GM23338 (cell line): Measurements from ENCODE around the gene APOL5. TPM values are rescaled to one million over a fixed set of nuclear protein-coding genes. Genes with fewer than 3 reads are reported as not detected.

Experiments used
- ATAC-seq: fragments of 200-7000 bp; cut with Tn5 transposase; 3 replicates; pipeline ENCODE4 v1.9.1; 2020
- DNase-seq: peaks from one replicate; pipeline ENCODE4 v3.0.0-alpha.2; 2015; ENCODE audit warnings: low spot score
- H2AFZ ChIP-seq: fragments of 200-600 bp; sonication (generic); 2 replicates; pipeline ENCODE4 v1.8.0; 2016; ENCODE audit warnings: antibody characterized with exemption, mild to moderate bottlenecking, moderate library complexity
- H3F3A ChIP-seq: fragments of 200-600 bp; sonication (generic); replicated peaks from 2 replicates; pipeline ENCODE4 v1.8.0; 2017; ENCODE audit warnings: antibody characterized with exemption, mixed run types, low read depth
- H3K27ac ChIP-seq: fragments of 200-600 bp; sonication (generic); 2 replicates; pipeline ENCODE4 v1.6.1; 2016; ENCODE audit warnings: low read depth
- H3K27me3 ChIP-seq: fragments of 200-600 bp; sonication (generic); 2 replicates; pipeline ENCODE4 v1.8.0; 2016; ENCODE audit warnings: mild to moderate bottlenecking, mixed run types, moderate library complexity; ENCODE audit not compliant: insufficient read depth
- H3K36me3 ChIP-seq: fragments of 200-600 bp; sonication (generic); 2 replicates; pipeline ENCODE4 v1.8.0; 2016; ENCODE audit warnings: mild to moderate bottlenecking; ENCODE audit not compliant: insufficient read depth
- H3K4me1 ChIP-seq: fragments of 200-600 bp; sonication (generic); 2 replicates; pipeline ENCODE4 v1.8.0; 2016; ENCODE audit warnings: mild to moderate bottlenecking, moderate library complexity; ENCODE audit not compliant: insufficient read depth
- H3K4me2 ChIP-seq: fragments of 200-600 bp; sonication (generic); 2 replicates; pipeline ENCODE4 v1.7.1; 2017; ENCODE audit warnings: mixed run types
- H3K4me3 ChIP-seq: fragments of 200-600 bp; sonication (generic); 2 replicates; pipeline ENCODE4 v1.6.1; 2016; ENCODE audit warnings: mixed run types
- H3K79me2 ChIP-seq: fragments of 200-600 bp; sonication (generic); replicated peaks from 2 replicates; pipeline ENCODE4 v1.8.0; 2017; ENCODE audit warnings: mild to moderate bottlenecking; ENCODE audit not compliant: insufficient read depth
- H3K9me2 ChIP-seq: fragments of 200-600 bp; sonication (generic); 2 replicates; pipeline ENCODE4 v1.8.0; 2017; ENCODE audit not compliant: insufficient read depth
- H4K20me1 ChIP-seq: fragments of 200-600 bp; sonication (generic); replicated peaks from 2 replicates; pipeline ENCODE4 v1.8.0; 2017; ENCODE audit warnings: mild to moderate bottlenecking; ENCODE audit not compliant: insufficient read depth
- H3K27ac Mint-ChIP-seq: 2 replicates; pipeline ENCODE4 v1.8.0; 2020; ENCODE audit warnings: inconsistent platforms, mild to moderate bottlenecking, moderate library complexity, mixed read lengths
- H3K27me3 Mint-ChIP-seq: 3 replicates; pipeline ENCODE4 v1.8.0; 2022; ENCODE audit warnings: low read depth, mild to moderate bottlenecking, moderate library complexity, mixed read lengths, inconsistent platforms; ENCODE audit not compliant: insufficient read depth, poor library complexity
- H3K36me3 Mint-ChIP-seq: 3 replicates; pipeline ENCODE4 v1.8.0; 2021; ENCODE audit warnings: low read depth, mild to moderate bottlenecking, inconsistent platforms, moderate library complexity, mixed read lengths
- H3K4me1 Mint-ChIP-seq: 3 replicates; pipeline ENCODE4 v1.8.0; 2020; ENCODE audit warnings: mild to moderate bottlenecking, inconsistent platforms, mixed read lengths
- H3K4me3 Mint-ChIP-seq: 3 replicates; pipeline ENCODE4 v1.8.0; 2021; ENCODE audit warnings: moderate library complexity, mild to moderate bottlenecking, inconsistent platforms, mixed read lengths
- H3K9me3 Mint-ChIP-seq: 3 replicates; pipeline ENCODE4 v1.8.0; 2020; ENCODE audit warnings: moderate library complexity, mild to moderate bottlenecking, inconsistent platforms, mixed read lengths
- CTCF ChIP-seq, 2 experiments: fragments of 200-600 bp in 1 of 2; sonication (generic) in 1 of 2; conservative IDR thresholded peaks; 2 replicates each; pipeline versions ENCODE4 v1.5.1 to v1.6.1; 2016 to 2017; ENCODE audit warnings: antibody characterized with exemption in 2 of 2, low read depth in 2 of 2, mild to moderate bottlenecking in 2 of 2, moderate library complexity in 1 of 2
- ETS1 ChIP-seq: IDR thresholded peaks from 2 replicates; pipeline ENCODE4 v1.6.1; 2016; ENCODE audit warnings: antibody characterized with exemption
- EZH2 ChIP-seq: fragments of 200-600 bp; sonication (generic); IDR thresholded peaks from one replicate; pipeline ENCODE4 v1.8.0; 2017; ENCODE audit warnings: antibody characterized with exemption, mild to moderate bottlenecking, low read depth; ENCODE audit not compliant: unreplicated experiment
- EZH2phosphoT487 ChIP-seq: fragments of 200-600 bp; sonication (generic); IDR thresholded peaks from one replicate; pipeline ENCODE4 v1.8.1; 2018; ENCODE audit warnings: antibody characterized with exemption; ENCODE audit not compliant: unreplicated experiment
- JUNB ChIP-seq: IDR thresholded peaks from one replicate; pipeline ENCODE4 v1.6.1; 2016; ENCODE audit warnings: antibody characterized with exemption; ENCODE audit not compliant: unreplicated experiment
- REST ChIP-seq: IDR thresholded peaks from one replicate; pipeline ENCODE4 v1.6.1; 2018; ENCODE audit warnings: antibody characterized with exemption; ENCODE audit not compliant: unreplicated experiment
- ZNF114 ChIP-seq: fragments of 250-450 bp; sonication (Bioruptor Pico); IDR thresholded peaks from 2 replicates; pipeline ENCODE4 v1.5.0; 2020; ENCODE audit warnings: mild to moderate bottlenecking, moderate library complexity
- ZNF331 ChIP-seq: fragments of 250-450 bp; sonication (Bioruptor Pico); IDR thresholded peaks from 2 replicates; pipeline ENCODE4 v1.5.0; 2020; ENCODE audit warnings: low read depth, mild to moderate bottlenecking, moderate library complexity
- polyA plus RNA-seq: library from polyadenylated mRNA; unstranded; fragments of >200 nt; fragmentation: Nextera tagmentation; extraction: Ambion mirVana; gene quantifications from 2 replicates; pipeline ENCODE4 v1.2.1, GENCODE V29; 2016
- total RNA-seq: library from RNA; depleted of rRNA; stranded (reverse); fragments of >200 nt; shearing (Covaris generic); gene quantifications from 2 replicates; pipeline ENCODE4 v1.2.3, GENCODE V29; 2014

Gene APOL5
- total and polyA plus RNA-seq, 2 experiments from 2014 or later: not detected

GRCh38 chr22:35725521-35725920 lies 7.8 kb downstream of the APOL5 start:
- Histone ChIP-seq H4K20me1 (no peaks in the 10 kb centered on the region), H3K79me2 (no peaks in the 10 kb centered on the region), H3K4me2 (no peak overlapping the region), H2AFZ (no peak overlapping the region), H3K27ac (no peak overlapping the region), H3K27me3 (no peaks in the 10 kb centered on the region), H3K36me3 (no peaks in the 10 kb centered on the region), H3K4me1 (no peaks in the 10 kb centered on the region), H3K9me2 (no peaks in the 10 kb centered on the region), H3K4me3 (no peak overlapping the region), H3F3A (no peaks in the 10 kb centered on the region)
- no peaks in the 10 kb centered on the region for H3K36me3 Mint-ChIP-seq
- DNase-seq (no peak), ATAC-seq (no peak)
- H3K4me1 Mint-ChIP-seq: peaks cover 8% of the 10 kb centered on the region; the same call in 1 of the 3 replicates
- peaks cover 3% of the 10 kb centered on the region for H3K27me3 Mint-ChIP-seq
- TF ChIP-seq ETS1 (no peak), EZH2 (no peak), JUNB (no peak), REST (no peak), CTCF (conservative IDR thresholded peaks at IDR 0.05; ENCODE audit: low read depth in 2 of 2) (no peak), EZH2phosphoT487 (no peak)
- no peaks in the 10 kb centered on the region for H3K9me3 Mint-ChIP-seq
- H3K4me3 Mint-ChIP-seq: no peak overlapping the region
- H3K27ac Mint-ChIP-seq: no peak overlapping the region

- H3K27ac Mint-ChIP-seq: no peak overlapping the region
- DNase-seq: no peak
Observed at GRCh38 chr22:35726398-35726797, 8.7 kb downstream of the APOL5 start.

More at GRCh38 chr22:35726398-35726797, 8.7 kb downstream of the APOL5 start:
- no peak overlapping the region for H3K4me3 ChIP-seq
- H4K20me1 ChIP-seq: no peaks in the 10 kb centered on the region
- Mint-ChIP-seq H3K36me3 (no peaks in the 10 kb centered on the region), H3K9me3 (no peaks in the 10 kb centered on the region), H3K27me3 (peaks cover 3% of the 10 kb centered on the region), H3K4me1 (peaks cover 8% of the 10 kb centered on the region; the same call in 1 of the 3 replicates), H3K4me3 (no peak overlapping the region)
- H3K27me3 ChIP-seq: no peaks in the 10 kb centered on the region
- H3K79me2 ChIP-seq: no peaks in the 10 kb centered on the region
- H2AFZ ChIP-seq: no peak overlapping the region
- no peaks in the 10 kb centered on the region for H3K36me3 ChIP-seq
- no peak for TF ChIP-seq ZNF331 (CRISPR knock-in tag)
- TF ChIP-seq CTCF (conservative IDR thresholded peaks at IDR 0.05; ENCODE audit: low read depth in 2 of 2): no peak
- no peak for TF ChIP-seq ZNF114
- TF ChIP-seq EZH2phosphoT487: no peak
- no peaks in the 10 kb centered on the region for H3K4me1 ChIP-seq
- no peaks in the 10 kb centered on the region for H3K9me2 ChIP-seq
- no peaks in the 10 kb centered on the region for H3F3A ChIP-seq
- no peak overlapping the region for H3K27ac ChIP-seq
- ATAC-seq: no peak
- H3K4me2 ChIP-seq: no peak overlapping the region
